A549 (cell line): ENCODE data around the gene PROSER3. TPM values are rescaled to one million over a fixed set of nuclear protein-coding genes. Genes with fewer than 3 reads are reported as not detected.
A peak's percentile ranks its signal among the peaks of the same experiment; 100 is the strongest.

Experiments used
- ATAC-seq, 2 experiments: fragments of 200-7000 bp in 1 of 2; fragments of >200 bp in 1 of 2; cut with Nextera tagmentation in 1 of 2; cut with Tn5 transposase in 1 of 2; 3 replicates each; pipeline versions ENCODE4 v1.8.0 to v1.9.1; 2018 to 2020; ENCODE audit warnings: mild to moderate bottlenecking in 1 of 2, moderate library complexity in 1 of 2
- CTCF ChIA-PET: fragments of 300-600 bp; sonication (Branson Sonifier 250); formaldehyde crosslinking; extraction: SDS; loops from one replicate; lab custom pipeline; 2021; ENCODE audit warnings: antibody characterized with exemption, inconsistent platforms; lab: Yijun Ruan, JAX
- POLR2A ChIA-PET: fragments of 350-600 bp; formaldehyde crosslinking; extraction: SDS; loops from one replicate; lab custom pipeline; 2021; ENCODE audit warnings: antibody characterized with exemption, inconsistent platforms; lab: Yijun Ruan, JAX
- DNase-seq, 2 experiments: peaks; one replicate each; pipeline versions ENCODE4 v3.0.0 to v3.0.0-alpha.2; 2011 to 2016; ENCODE audit warnings: low read depth in 1 of 2, low spot score in 1 of 2
- FAIRE-seq: peaks from 2 replicates; lab custom pipeline; 2011; peaks lifted over from hg19 to GRCh38; lab: Jason Lieb, UNC
- H3K27ac ChIP-seq, 2 experiments: fragments of >200 bp; sonication (Bioruptor Twin); formaldehyde crosslinking; 3 replicates each; pipeline ENCODE4 v1.5.1; 2016 to 2017
- H3K4me1 ChIP-seq: fragments of >200 bp; sonication (Bioruptor Twin); formaldehyde crosslinking; 3 replicates; pipeline ENCODE4 v1.6.1; 2016
- H3K4me2 ChIP-seq: fragments of >200 bp; sonication (Bioruptor Twin); formaldehyde crosslinking; 3 replicates; pipeline ENCODE4 v1.6.1; 2016
- H3K4me3 ChIP-seq: fragments of >200 bp; sonication (Bioruptor Twin); formaldehyde crosslinking; 3 replicates; pipeline ENCODE4 v1.5.1; 2016
- H3K9me3 ChIP-seq: fragments of >200 bp; sonication (Bioruptor Twin); formaldehyde crosslinking; 3 replicates; pipeline ENCODE4 v1.6.1; 2016
- BHLHE40 ChIP-seq: IDR thresholded peaks from 2 replicates; pipeline ENCODE4 v1.6.1; 2012; ENCODE audit warnings: low read depth, low read length, inconsistent platforms
- EHF ChIP-seq: fragments of 250-450 bp; sonication (Bioruptor Pico); IDR thresholded peaks from 2 replicates; pipeline ENCODE4 v1.5.0; 2020; ENCODE audit warnings: mild to moderate bottlenecking
- EHMT2 ChIP-seq: fragments of 200-600 bp; sonication (generic); IDR thresholded peaks from 2 replicates; pipeline ENCODE4 v1.6.1; 2016; ENCODE audit warnings: antibody characterized with exemption, low read depth, mild to moderate bottlenecking, moderate library complexity
- EP300 ChIP-seq, 2 experiments: fragments of >200 bp; sonication (Bioruptor Twin); formaldehyde crosslinking; IDR thresholded peaks; 2 replicates in 1 of 2; 3 replicates in 1 of 2; pipeline ENCODE4 v1.6.1; 2016 to 2017
- FOSL2 ChIP-seq, 2 experiments: fragments of 450-650 bp in 1 of 2; fragments of >200 bp in 1 of 2; sonication (Bioruptor Twin) in 1 of 2; formaldehyde crosslinking; IDR thresholded peaks; 2 replicates each; pipeline versions ENCODE4 v1.5.0 to v1.6.1; 2016 to 2020; ENCODE audit warnings: mild to moderate bottlenecking in 1 of 2, moderate library complexity in 1 of 2
- GATA3 ChIP-seq: IDR thresholded peaks from 2 replicates; pipeline ENCODE4 v1.6.1; 2012; ENCODE audit warnings: borderline replicate concordance
- HDAC2 ChIP-seq: fragments of 200-600 bp; sonication (generic); IDR thresholded peaks from 2 replicates; pipeline ENCODE4 v1.6.1; 2016
- HOXB13 ChIP-seq: fragments of 250-450 bp; sonication (Bioruptor Pico); IDR thresholded peaks from 2 replicates; pipeline ENCODE4 v1.5.0; 2020; ENCODE audit warnings: low read depth, mild to moderate bottlenecking, moderate library complexity
- JUN ChIP-seq, 2 experiments: fragments of >200 bp; sonication (Bioruptor Twin); formaldehyde crosslinking; IDR thresholded peaks; 2 replicates in 1 of 2; 3 replicates in 1 of 2; pipeline ENCODE4 v1.6.1; 2016 to 2017
- KDM5A ChIP-seq: fragments of 200-600 bp; sonication (generic); IDR thresholded peaks from 2 replicates; pipeline ENCODE4 v1.6.1; 2016; ENCODE audit warnings: antibody characterized with exemption, mild to moderate bottlenecking
- NPAS2 ChIP-seq: fragments of 250-450 bp; sonication (Bioruptor Pico); IDR thresholded peaks from 2 replicates; pipeline ENCODE4 v1.8.0; 2022; ENCODE audit warnings: mild to moderate bottlenecking, moderate library complexity, borderline replicate concordance
- POLR2A ChIP-seq: IDR thresholded peaks from 2 replicates; pipeline ENCODE4 v1.6.1; 2012; ENCODE audit warnings: mild to moderate bottlenecking, low read length
- RAD21 ChIP-seq, 2 experiments: fragments of >200 bp in 1 of 2; sonication (Bioruptor Twin) in 1 of 2; formaldehyde crosslinking in 1 of 2; IDR thresholded peaks in 1 of 2; conservative IDR thresholded peaks in 1 of 2; 2 replicates in 1 of 2; 3 replicates in 1 of 2; pipeline ENCODE4 v1.6.1; 2012 to 2018; ENCODE audit warnings: inconsistent platforms in 1 of 2
- SMC3 ChIP-seq: fragments of >200 bp; sonication (Bioruptor Twin); formaldehyde crosslinking; IDR thresholded peaks from 3 replicates; pipeline ENCODE4 v1.6.1; 2018; ENCODE audit warnings: inconsistent platforms
- SREBF2 ChIP-seq: fragments of 450-650 bp; IDR thresholded peaks from 2 replicates; pipeline ENCODE4 v1.6.1; 2014; ENCODE audit warnings: mild to moderate bottlenecking, moderate library complexity
- TFCP2L1 ChIP-seq: fragments of 250-450 bp; sonication (Bioruptor Pico); IDR thresholded peaks from 2 replicates; pipeline ENCODE4 v1.5.0; 2021; ENCODE audit warnings: mild to moderate bottlenecking
- USF2 ChIP-seq: fragments of 450-650 bp; IDR thresholded peaks from 2 replicates; pipeline ENCODE4 v1.6.1; 2014; ENCODE audit warnings: antibody characterized with exemption
- ZC3H11A ChIP-seq: fragments of 450-650 bp; IDR thresholded peaks from 2 replicates; pipeline ENCODE4 v1.6.1; 2014; ENCODE audit warnings: antibody characterized with exemption, mild to moderate bottlenecking
- ZSCAN20 ChIP-seq: fragments of 250-450 bp; sonication (Bioruptor Pico); IDR thresholded peaks from 2 replicates; pipeline ENCODE4 v1.8.0; 2022; ENCODE audit warnings: mild to moderate bottlenecking, moderate library complexity
- WGBS: methylation state at CpG from one replicate; pipeline ENCODE4 v1.1.6; 2017; ENCODE audit errors: missing lambda C conversion rate; 5-methylcytosine and 5-hydroxymethylcytosine counted together
- polyA plus RNA-seq, 4 experiments: library from polyadenylated mRNA; depleted of rRNA in 3 of 4; stranded (reverse); fragments of >200 nt; fragmentation: RNase III in 1 of 4; extraction: RNeasy Plus Mini Kit Qiagen cat#74134 plus additional on column Dnase treatment in 1 of 4; gene quantifications; 2 replicates in 3 of 4; 3 replicates in 1 of 4; pipeline ENCODE4 v1.2.3, GENCODE V29; 2011 to 2017
- TF ChIP-seq, protein P1 (sequence below): IDR thresholded peaks from 2 replicates; pipeline ENCODE4 v1.6.1; 2012
- TF ChIP-seq, protein P2 (sequence below): IDR thresholded peaks from 2 replicates; pipeline ENCODE4 v1.6.1; 2012

Gene PROSER3
- polyA plus RNA-seq, 2 of the 4 experiments (the other 2 are of a cell fraction) = 19.5 to 24.4 TPM

DNA sequence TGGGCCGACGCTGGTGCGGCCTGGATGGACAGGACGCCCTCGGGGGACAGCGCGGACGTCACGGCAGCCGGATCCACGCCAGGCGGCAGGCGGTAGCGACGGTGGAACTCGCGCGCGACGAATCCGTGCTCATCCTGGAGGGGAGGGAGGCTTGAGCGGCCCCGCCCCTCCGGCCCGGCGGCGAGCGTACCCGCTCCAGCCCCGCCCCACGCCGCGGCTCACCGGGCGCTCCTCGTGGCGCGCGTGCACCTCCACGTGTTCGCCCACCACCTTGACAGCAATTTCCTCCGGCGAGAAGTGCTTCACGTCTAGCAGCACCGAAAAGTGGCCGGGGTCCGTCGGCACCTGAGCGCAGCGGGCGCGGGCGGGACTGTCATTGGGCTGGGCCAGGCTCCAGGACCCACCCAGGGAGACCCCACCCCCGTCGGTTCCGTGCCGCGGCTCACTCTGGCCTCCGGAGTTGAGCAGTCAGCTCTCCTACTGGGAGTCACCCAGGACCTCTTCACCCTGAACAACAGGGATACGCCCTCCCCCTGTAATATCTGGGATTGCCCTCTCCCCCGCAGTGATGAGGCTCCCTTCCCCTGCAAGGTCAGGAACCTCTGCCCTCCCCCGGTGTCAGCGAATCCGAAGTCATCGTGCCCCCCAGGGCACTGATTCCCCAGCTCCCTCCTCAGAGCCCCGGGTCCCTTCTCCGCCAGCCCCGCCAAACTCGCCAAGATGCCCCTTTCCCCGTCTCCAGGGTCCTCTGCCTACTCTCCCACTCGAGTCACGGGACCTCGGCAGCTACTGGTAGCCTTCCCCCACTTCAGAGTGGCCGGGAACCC is 2.2 kb upstream of the PROSER3 start:
- Histone ChIP-seq H3K4me1 (peaks cover 20% of the 10 kb centered on the region), H3K4me3 (no peak overlapping the region), H3K4me2 (no peak overlapping the region), H3K9me3 (no peaks in the 10 kb centered on the region), H3K27ac (no peak overlapping the region)
- DNase-seq = no peak
- no peak for FAIRE-seq
- WGBS = 93% methylated on average over 74 of the region's 74 CpGs
- POLR2A ChIA-PET = interaction anchor here (1.1 to 2.3 kb wide), 2 partner anchors 8 to 15 kb away, joined by 4 to 35 read pairs; partner anchors contain the start of gene LIN37
- CTCF ChIA-PET = interaction anchor here (1.1 to 1.3 kb wide), 2 partner anchors 38 to 175 kb away, joined by 3 to 4 read pairs; no protein-coding TSS in a partner anchor
- ATAC-seq = no peak
- TF ChIP-seq EP300 (IDR thresholded peaks at IDR 0.05) (no peak), POLR2A (peak; percentile 17; the same call in 1 of the 2 replicates)

DNA sequence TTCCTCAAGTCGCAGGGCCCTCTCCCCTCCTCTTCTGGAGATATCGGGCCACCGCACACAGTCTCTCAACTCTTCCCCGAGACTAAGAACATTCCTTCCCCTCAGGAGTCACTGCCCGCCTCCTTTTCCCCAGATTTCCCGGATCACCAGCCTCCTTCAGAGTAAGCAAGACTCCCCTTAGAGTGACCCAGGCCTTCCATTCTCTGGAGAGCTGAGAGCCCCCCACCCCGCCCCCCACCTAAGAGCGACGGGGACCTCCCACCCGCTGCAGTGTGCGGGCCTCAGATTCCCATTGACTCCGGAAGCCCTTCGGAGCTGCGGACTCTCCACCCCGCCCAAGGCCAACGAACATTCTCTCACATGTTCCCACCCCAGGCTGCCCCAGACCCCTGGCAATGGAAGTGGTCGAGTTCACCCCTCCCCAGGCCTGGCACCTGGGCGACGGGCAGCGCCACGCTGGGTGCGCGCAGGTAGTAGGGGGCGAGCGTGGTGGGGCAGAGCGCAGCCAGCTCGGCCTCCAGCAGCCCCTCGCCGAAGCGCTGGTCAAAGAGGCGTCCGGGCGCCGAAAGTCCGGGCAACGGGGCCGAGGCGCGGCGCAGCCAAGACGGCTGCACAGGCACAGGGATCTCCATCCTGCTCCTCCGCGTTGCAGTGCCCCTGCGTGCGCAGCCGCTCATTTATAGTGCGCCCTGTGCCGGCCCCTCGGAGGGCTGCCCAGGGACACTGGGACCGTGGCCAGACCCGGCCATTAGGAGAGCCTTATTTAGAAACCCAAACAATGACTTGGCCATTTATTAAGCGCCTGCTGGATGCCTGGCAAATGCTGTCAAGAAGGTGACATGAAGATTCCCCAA is 1.4 kb upstream of the PROSER3 start, which contains the start of gene HSPB6:
TSS of gene HSPB6 (minus strand) at position 653 of the 854 bp plus-strand sequence. CDS start at position 632, 21 bp downstream.
- TF ChIP-seq EHF (CRISPR knock-in tag) = no peak
- TF ChIP-seq, protein P1, sequence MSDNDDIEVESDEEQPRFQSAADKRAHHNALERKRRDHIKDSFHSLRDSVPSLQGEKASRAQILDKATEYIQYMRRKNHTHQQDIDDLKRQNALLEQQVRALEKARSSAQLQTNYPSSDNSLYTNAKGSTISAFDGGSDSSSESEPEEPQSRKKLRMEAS = 0 out of 2 replicates have a peak, but pooled peaks have one; percentile 8
- Histone ChIP-seq H3K4me3 (peak within 1 kb of the TSS; percentile 71), H3K4me1 (peaks cover 25% of the 10 kb centered on the region), H3K4me2 (peak within 1 kb of the TSS; percentile 89), H3K9me3 (no peaks in the 10 kb centered on the region), H3K27ac (peak within 1 kb of the TSS; percentile 87 to 93)
- ATAC-seq (no peak), DNase-seq (no peak), FAIRE-seq (no peak)
- POLR2A ChIA-PET = interaction anchor here (0.6 to 2.3 kb wide), 9 partner anchors 8 to 175 kb away, joined by 3 to 35 read pairs (median 4); partner anchors contain the start of genes LIN37, PSENEN and U2AF1L4
- CTCF ChIA-PET = interaction anchor here (0.6 to 1.3 kb wide), 5 partner anchors 8 to 1715 kb away, joined by 3 to 6 read pairs (median 3); partner anchors contain the start of gene LIN37
- 91% methylated on average over 47 of the region's 52 CpGs for WGBS

DNA sequence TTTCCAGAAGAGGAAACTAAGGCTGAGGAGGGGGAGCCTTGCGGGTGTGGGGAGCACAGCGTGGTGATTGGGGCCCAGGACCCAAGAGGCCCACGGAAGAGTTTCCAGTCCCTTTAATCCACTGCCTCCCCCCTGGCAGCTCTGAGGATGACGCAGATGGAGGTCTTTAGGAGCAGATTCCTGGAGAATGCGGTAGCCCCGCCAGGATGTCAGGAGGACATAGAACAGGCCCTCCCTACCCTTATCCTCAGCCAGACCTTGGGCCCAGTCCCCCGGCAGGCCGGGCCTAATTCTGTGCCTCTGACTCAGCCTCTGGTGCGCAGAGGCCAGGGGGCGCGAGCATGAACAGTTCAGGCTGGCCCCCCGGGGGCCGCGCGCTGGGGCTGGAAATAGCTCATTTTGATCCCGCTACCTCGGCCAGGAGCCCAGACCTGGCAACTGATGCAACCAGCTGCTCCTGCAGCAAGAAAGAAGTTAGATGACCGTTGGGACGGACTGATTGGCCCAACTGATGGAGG is 686 bp upstream of the PROSER3 start:
- FAIRE-seq = no peak
- ChIA-PET POLR2A (interaction anchor here (0.6 to 2.3 kb wide), 9 partner anchors 9 to 174 kb away, joined by 3 to 35 read pairs (median 4); partner anchors contain the start of genes LIN37, PSENEN and U2AF1L4), CTCF (interaction anchor here (0.6 to 1.3 kb wide), 3 partner anchors 9 to 1716 kb away, joined by 3 to 6 read pairs (median 3); partner anchors contain the start of gene LIN37)
- TF ChIP-seq RAD21 (conservative IDR thresholded peaks at IDR 0.05 in 1 of 2, IDR thresholded peaks at IDR 0.05 in 1 of 2) (no peak), GATA3 (0 out of 2 replicates have a peak, but pooled peaks have one; percentile 29), SMC3 (0 out of 3 replicates have a peak, but pooled peaks have one; percentile 12), JUN (IDR thresholded peaks at IDR 0.05) (peak in 1 of 2 experiments; percentile 12; a peak in 1 of 5 replicates), SREBF2 (no peak), FOSL2 (IDR thresholded peaks at IDR 0.05) (no peak), FOSL2 (CRISPR knock-in tag; IDR thresholded peaks at IDR 0.05) (peak; percentile 59)
- TF ChIP-seq, protein P2, sequence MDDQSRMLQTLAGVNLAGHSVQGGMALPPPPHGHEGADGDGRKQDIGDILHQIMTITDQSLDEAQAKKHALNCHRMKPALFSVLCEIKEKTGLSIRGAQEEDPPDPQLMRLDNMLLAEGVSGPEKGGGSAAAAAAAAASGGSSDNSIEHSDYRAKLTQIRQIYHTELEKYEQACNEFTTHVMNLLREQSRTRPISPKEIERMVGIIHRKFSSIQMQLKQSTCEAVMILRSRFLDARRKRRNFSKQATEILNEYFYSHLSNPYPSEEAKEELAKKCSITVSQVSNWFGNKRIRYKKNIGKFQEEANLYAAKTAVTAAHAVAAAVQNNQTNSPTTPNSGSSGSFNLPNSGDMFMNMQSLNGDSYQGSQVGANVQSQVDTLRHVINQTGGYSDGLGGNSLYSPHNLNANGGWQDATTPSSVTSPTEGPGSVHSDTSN = peak; percentile 44; the same call in 1 of the 2 replicates
- WGBS = 35% methylated on average over 19 of the region's 19 CpGs
- peak in 1 of 2 experiments; percentile 63 for DNase-seq
- ATAC-seq = peak; percentile 40 to 43
- H3K4me1 ChIP-seq = peaks cover 25% of the 10 kb centered on the region
- H3K4me2 ChIP-seq = peak overlapping the region; percentile 89
- H3K9me3 ChIP-seq = no peaks in the 10 kb centered on the region
- H3K27ac ChIP-seq = peak overlapping the region; percentile 87 to 93
- H3K4me3 ChIP-seq = peak overlapping the region; percentile 71

- DNase-seq = no peak
- H3K27ac ChIP-seq = no peak overlapping the region
- 97% methylated on average over 2 of the region's 2 CpGs for WGBS
- TF ChIP-seq EHMT2 (no peak), EHF (CRISPR knock-in tag) (no peak), NPAS2 (no peak), ZSCAN20 (CRISPR knock-in tag) (no peak), USF2 (no peak), HOXB13 (no peak), JUN (IDR thresholded peaks at IDR 0.05) (no peak), HDAC2 (no peak), EP300 (IDR thresholded peaks at IDR 0.05) (no peak), KDM5A (no peak), ZC3H11A (no peak), TFCP2L1 (CRISPR knock-in tag) (no peak), BHLHE40 (no peak)
- TF ChIP-seq, protein P2 = no peak
- TF ChIP-seq, all 56 proteins: peak for 0
- FAIRE-seq (no peak), ATAC-seq (no peak)
- Histone ChIP-seq H3K4me1 (peaks cover 25% of the 10 kb centered on the region), H3K4me3 (no peak overlapping the region), H3K9me3 (no peaks in the 10 kb centered on the region), H3K4me2 (peak overlapping the region; percentile 86; the same call in 1 of the 3 replicates)
- CTCF ChIA-PET = interaction anchor here (1.0 to 2.4 kb wide), 5 partner anchors 14 to 173 kb away, joined by 3 to 8 read pairs (median 3); no protein-coding TSS in a partner anchor
- POLR2A ChIA-PET = no interaction called here
These were observed 1.7 kb downstream of the PROSER3 start for GRCh38 chr19:35759697-35760096.
